ENCODE data around the gene CORO7. TPM values are rescaled to one million over a fixed set of nuclear protein-coding genes. Genes with fewer than 3 reads are reported as not detected.

CORO7 gene
- polyA plus RNA-seq, 6 donors from 2014 or later, result 9.0 to 40.1 (median 20.7) TPM

- no peak overlapping the region for H3K4me3 Mint-ChIP-seq
- H3K27ac Mint-ChIP-seq, result peak overlapping the region in 1 of 6 donors; percentile 43
- H3K9me3 Mint-ChIP-seq, result no peaks in the 10 kb centered on the region
- DNase-seq (no peak), ATAC-seq (ENCODE audit: low read depth in 2 of 2) (no peak)
- H3K27me3 Mint-ChIP-seq, result peaks cover 0 to 11% (median 0%) of the 10 kb centered on the region in 3 donors
- peaks cover 8 to 17% (median 16%) of the 10 kb centered on the region in 3 donors for H3K4me1 Mint-ChIP-seq
- H3K36me3 Mint-ChIP-seq, result no peaks in the 10 kb centered on the region
These were observed 94.0 kb downstream of the CORO7 start for GRCh38 chr16:4322121-4323052.

GRCh38 chr16:4321286-4322120 is 94.9 kb downstream of the CORO7 start:
- DNase-seq (no peak), ATAC-seq (ENCODE audit: low read depth in 2 of 2) (no peak)
- Mint-ChIP-seq H3K36me3 (no peaks in the 10 kb centered on the region), H3K27me3 (peaks cover 0 to 18% (median 0%) of the 10 kb centered on the region in 3 donors), H3K4me3 (no peak overlapping the region), H3K27ac (no peak overlapping the region), H3K4me1 (peaks cover 8 to 17% (median 15%) of the 10 kb centered on the region in 3 donors), H3K9me3 (no peaks in the 10 kb centered on the region)

GRCh38 chr16:4320571-4321137 is 95.7 kb downstream of the CORO7 start:
- no peak for ATAC-seq (ENCODE audit: low read depth in 2 of 2)
- Mint-ChIP-seq H3K4me3 (no peak overlapping the region), H3K36me3 (no peaks in the 10 kb centered on the region), H3K4me1 (peaks cover 8 to 17% (median 8%) of the 10 kb centered on the region in 3 donors), H3K27ac (no peak overlapping the region), H3K9me3 (no peaks in the 10 kb centered on the region), H3K27me3 (peaks cover 0 to 18% (median 0%) of the 10 kb centered on the region in 3 donors)
- DNase-seq, result no peak

- Mint-ChIP-seq H3K4me1 (peaks cover 6 to 16% (median 8%) of the 10 kb centered on the region in 3 donors), H3K27ac (no peak overlapping the region), H3K36me3 (peaks cover 0 to 3% of the 10 kb centered on the region in 2 donors), H3K27me3 (peaks cover 2 to 22% (median 3%) of the 10 kb centered on the region in 3 donors), H3K9me3 (no peaks in the 10 kb centered on the region), H3K4me3 (peak overlapping the region in 2 of 8 donors; percentile 36 to 65)
- DNase-seq (peak; percentile 36), ATAC-seq (ENCODE audit: low read depth in 2 of 2) (peak; percentile 65 to 79)
These were observed 96.7 kb downstream of the CORO7 start for GRCh38 chr16:4319454-4320421.

GRCh38 chr16:4318967-4319366 is 97.4 kb downstream of the CORO7 start:
- Mint-ChIP-seq H3K4me1 (peaks cover 13 to 23% (median 14%) of the 10 kb centered on the region in 3 donors), H3K9me3 (no peaks in the 10 kb centered on the region), H3K27ac (no peak overlapping the region), H3K36me3 (peaks cover 0 to 10% of the 10 kb centered on the region in 2 donors), H3K27me3 (peaks cover 10 to 30% (median 11%) of the 10 kb centered on the region in 3 donors), H3K4me3 (peak overlapping the region in 1 of 8 donors; percentile 65)
- no peak for ATAC-seq (ENCODE audit: low read depth in 2 of 2)
- DNase-seq, result no peak

GRCh38 chr16:4318451-4318910 is 97.9 kb downstream of the CORO7 start:
- ATAC-seq (ENCODE audit: low read depth in 2 of 2) (no peak), DNase-seq (no peak)
- Mint-ChIP-seq H3K27ac (no peak overlapping the region), H3K4me3 (peak overlapping the region in 2 of 8 donors; percentile 6 to 47), H3K36me3 (peaks cover 0 to 12% of the 10 kb centered on the region in 2 donors), H3K27me3 (peaks cover 10 to 32% (median 15%) of the 10 kb centered on the region in 3 donors), H3K9me3 (no peaks in the 10 kb centered on the region), H3K4me1 (peaks cover 14 to 24% (median 15%) of the 10 kb centered on the region in 3 donors)

GRCh38 chr16:4317532-4318450 is 98.6 kb downstream of the CORO7 start:
- no peak for ATAC-seq (ENCODE audit: low read depth in 2 of 2)
- H3K27me3 Mint-ChIP-seq, result peaks cover 10 to 32% (median 15%) of the 10 kb centered on the region in 3 donors
- DNase-seq, result no peak
- peak overlapping the region in 6 of 8 donors; percentile 47 to 79 (median 62) for H3K4me3 Mint-ChIP-seq
- no peak overlapping the region for H3K27ac Mint-ChIP-seq
- no peaks in the 10 kb centered on the region for H3K9me3 Mint-ChIP-seq
- peaks cover 0 to 12% of the 10 kb centered on the region in 2 donors for H3K36me3 Mint-ChIP-seq
- peaks cover 14 to 24% (median 15%) of the 10 kb centered on the region in 3 donors for H3K4me1 Mint-ChIP-seq

- no peak for ATAC-seq (ENCODE audit: low read depth in 2 of 2)
- Mint-ChIP-seq H3K4me1 (peaks cover 14 to 24% (median 15%) of the 10 kb centered on the region in 3 donors), H3K4me3 (peak overlapping the region in 6 of 8 donors; percentile 22 to 72 (median 45)), H3K27me3 (peaks cover 10 to 32% (median 15%) of the 10 kb centered on the region in 3 donors), H3K36me3 (peaks cover 0 to 12% of the 10 kb centered on the region in 2 donors), H3K27ac (no peak overlapping the region), H3K9me3 (no peaks in the 10 kb centered on the region)
- DNase-seq, result no peak
These were observed 99.4 kb downstream of the CORO7 start for GRCh38 chr16:4316864-4317531.

GRCh38 chr16:4316108-4316863 is 100.1 kb downstream of the CORO7 start:
- Mint-ChIP-seq H3K36me3 (peaks cover 0 to 12% of the 10 kb centered on the region in 2 donors), H3K4me3 (peak overlapping the region in 4 of 8 donors; percentile 44 to 67 (median 53)), H3K27ac (no peak overlapping the region), H3K4me1 (peaks cover 14 to 24% (median 15%) of the 10 kb centered on the region in 3 donors), H3K9me3 (no peaks in the 10 kb centered on the region), H3K27me3 (peaks cover 10 to 32% (median 15%) of the 10 kb centered on the region in 3 donors)
- DNase-seq (no peak), ATAC-seq (ENCODE audit: low read depth in 2 of 2) (no peak)
